Right lobe of liver (tissue), 4 donors: ENCODE measurements around the gene SHLD1.

ENCODE experiments used
- CTCF ChIP-seq, 4 donors: fragments of 200-600 bp in 3 of 4; fragments of 450-650 bp in 1 of 4; IDR thresholded peaks; one replicate each; pipeline versions ENCODE4 v1.5.1 to v1.8.0; 2016 to 2022; ENCODE audit warnings: antibody characterized with exemption in 4 of 4, mild to moderate bottlenecking in 2 of 4
- POLR2A ChIP-seq: fragments of 450-650 bp; IDR thresholded peaks from one replicate; pipeline ENCODE4 v1.6.1; 2017; ENCODE audit warnings: antibody characterized with exemption, mild to moderate bottlenecking
- donor health status: DM: no; HTN: no; CAD: no.
- donor health status: DM: no; HTN: no; CAD: no.
- donor health status: DM: no; HTN: yes; CAD: no.

DNA sequence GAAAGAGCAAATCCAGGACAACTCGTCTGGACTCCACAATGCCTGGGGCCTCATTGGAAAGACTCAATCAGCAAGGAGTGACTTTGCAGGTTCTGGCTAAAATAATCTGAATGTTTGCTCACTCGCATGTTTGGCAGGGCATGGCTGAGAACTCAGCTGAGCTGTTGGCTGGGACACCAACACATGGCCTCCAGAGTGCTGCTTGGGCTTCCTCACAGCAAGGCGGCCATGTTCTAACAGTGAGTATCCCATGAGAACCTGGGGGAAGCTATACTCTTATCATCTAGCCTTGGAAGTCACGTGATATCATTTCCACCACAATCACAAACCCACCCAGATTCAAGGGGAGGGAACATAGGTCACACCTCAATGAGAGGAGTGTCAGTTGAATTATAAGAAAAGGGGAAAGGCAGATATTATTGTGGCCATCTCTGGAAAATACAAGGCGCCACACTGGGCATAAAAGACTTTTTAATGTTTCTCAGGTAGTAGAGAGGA is 23.1 kb upstream of the SHLD1 start:
- TF ChIP-seq CTCF (IDR thresholded peaks at IDR 0.05) (no peak), POLR2A (no peak)
